Astrocyte (in vitro differentiated cells and primary cell): Measurements from ENCODE around the gene ATP10A. TPM values are rescaled to one million over a fixed set of nuclear protein-coding genes. Genes with fewer than 3 reads are reported as not detected.
A peak's percentile ranks its signal among the peaks of the same experiment; 100 is the strongest.

Experiments used
- DNase-seq: peaks from one replicate; pipeline ENCODE4 v3.0.0-alpha.2; 2010; ENCODE audit warnings: low read depth
- FAIRE-seq: peaks from 2 replicates; lab custom pipeline; 2011; peaks lifted over from hg19 to GRCh38; lab: Jason Lieb, UNC
- H2AFZ ChIP-seq: 2 replicates; pipeline ENCODE4 v1.6.0; 2012; ENCODE audit warnings: low read depth, low read length, inconsistent platforms
- H3K27ac ChIP-seq: 2 replicates; pipeline ENCODE4 v1.5.1; 2011; ENCODE audit warnings: low read depth, low read length, inconsistent platforms
- H3K27me3 ChIP-seq: 2 replicates; pipeline ENCODE4 v1.6.0; 2011; ENCODE audit warnings: low read length, inconsistent platforms; ENCODE audit not compliant: insufficient read depth
- H3K36me3 ChIP-seq: 2 replicates; pipeline ENCODE4 v1.5.1; 2011; ENCODE audit warnings: low read length, inconsistent platforms; ENCODE audit not compliant: insufficient read depth
- H3K4me1 ChIP-seq: 2 replicates; pipeline ENCODE4 v1.5.1; 2011; ENCODE audit warnings: low read length, inconsistent platforms; ENCODE audit not compliant: insufficient read depth
- H3K4me2 ChIP-seq: 2 replicates; pipeline ENCODE4 v1.6.0; 2012; ENCODE audit warnings: low read length, inconsistent platforms
- H3K4me3 ChIP-seq: 2 replicates; pipeline ENCODE4 v1.5.1; 2011; ENCODE audit warnings: low read depth, mild to moderate bottlenecking, low read length, inconsistent platforms; ENCODE audit not compliant: insufficient read depth
- H3K79me2 ChIP-seq: 2 replicates; pipeline ENCODE4 v1.6.0; 2012; ENCODE audit warnings: mild to moderate bottlenecking, low read length, inconsistent platforms; ENCODE audit not compliant: insufficient read depth
- H3K9ac ChIP-seq: 2 replicates; pipeline ENCODE4 v1.6.0; 2012; ENCODE audit warnings: mild to moderate bottlenecking, low read length, inconsistent platforms
- H3K9me3 ChIP-seq: 2 replicates; pipeline ENCODE4 v1.5.1; 2012; ENCODE audit warnings: low read depth, mild to moderate bottlenecking, low read length, inconsistent platforms; ENCODE audit not compliant: insufficient read depth
- H4K20me1 ChIP-seq: 2 replicates; pipeline ENCODE4 v1.6.0; 2012; ENCODE audit warnings: low read length, inconsistent platforms; ENCODE audit not compliant: insufficient read depth
- H3K27ac Mint-ChIP-seq: one replicate; pipeline ENCODE4 v1.8.0; 2021; ENCODE audit warnings: mild to moderate bottlenecking, mixed read lengths; ENCODE audit not compliant: unreplicated experiment
- H3K27me3 Mint-ChIP-seq: one replicate; pipeline ENCODE4 v1.8.0; 2021; ENCODE audit warnings: low read depth, mixed read lengths; ENCODE audit not compliant: unreplicated experiment
- H3K36me3 Mint-ChIP-seq: one replicate; pipeline ENCODE4 v1.8.0; 2021; ENCODE audit warnings: low read depth, mixed read lengths; ENCODE audit not compliant: unreplicated experiment
- H3K4me1 Mint-ChIP-seq: one replicate; pipeline ENCODE4 v1.8.0; 2021; ENCODE audit warnings: low read depth, mixed read lengths; ENCODE audit not compliant: unreplicated experiment
- H3K4me3 Mint-ChIP-seq: one replicate; pipeline ENCODE4 v1.8.0; 2021; ENCODE audit warnings: mild to moderate bottlenecking, moderate library complexity, mixed read lengths; ENCODE audit not compliant: unreplicated experiment
- H3K9me3 Mint-ChIP-seq: one replicate; pipeline ENCODE4 v1.8.0; 2021; ENCODE audit warnings: mild to moderate bottlenecking, mixed read lengths; ENCODE audit not compliant: unreplicated experiment
- EZH2 ChIP-seq: IDR thresholded peaks from 2 replicates; pipeline ENCODE4 v1.6.1; 2012; ENCODE audit warnings: mild to moderate bottlenecking, low read length, inconsistent platforms; ENCODE audit not compliant: insufficient read depth
- total RNA-seq: library from RNA; stranded (reverse); gene quantifications from 2 replicates; pipeline ENCODE4 v1.2.1, GENCODE V29; 2021
- TF ChIP-seq, protein P1 (sequence below): IDR thresholded peaks from 2 replicates; pipeline ENCODE4 v1.5.1; 2011; ENCODE audit warnings: low read depth, mild to moderate bottlenecking, inconsistent platforms, low read length, moderate library complexity; ENCODE audit not compliant: insufficient read depth

ATP10A gene
- total RNA-seq, 1 donor from 2014 or later: 21.1 TPM

DNA sequence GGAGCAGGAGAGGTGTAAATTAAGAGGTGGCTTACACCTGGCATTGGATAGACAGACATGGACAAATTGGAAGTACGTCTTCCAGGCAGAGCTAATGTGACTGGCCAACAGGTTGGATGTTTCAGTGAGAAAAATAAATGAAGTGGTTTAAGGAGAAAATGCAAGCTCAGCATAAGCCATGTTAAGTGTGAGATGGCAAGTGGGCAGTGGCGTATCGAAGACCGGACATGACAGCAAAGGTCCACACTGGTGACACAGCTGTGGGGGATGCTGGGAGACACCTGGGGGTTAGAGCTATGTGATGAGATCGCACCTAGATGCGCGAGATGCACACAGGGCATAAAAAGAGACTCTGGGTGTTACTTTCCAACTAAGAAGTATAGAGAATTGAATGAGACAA lies 3.7 kb upstream of the ATP10A start:
- H3K4me1 Mint-ChIP-seq: no peaks in the 10 kb centered on the region
- H3K4me3 ChIP-seq: no peak overlapping the region
- H3K27me3 Mint-ChIP-seq: peaks cover 22% of the 10 kb centered on the region
- H2AFZ ChIP-seq: no peak overlapping the region
- peaks cover 13% of the 10 kb centered on the region for H3K4me1 ChIP-seq
- H3K36me3 Mint-ChIP-seq: peaks cover 6% of the 10 kb centered on the region
- DNase-seq (no peak), FAIRE-seq (no peak)
- peaks cover 10% of the 10 kb centered on the region for H3K79me2 ChIP-seq
- H3K9me3 Mint-ChIP-seq: peaks cover 9% of the 10 kb centered on the region
- no peaks in the 10 kb centered on the region for H4K20me1 ChIP-seq
- TF ChIP-seq, protein P1, sequence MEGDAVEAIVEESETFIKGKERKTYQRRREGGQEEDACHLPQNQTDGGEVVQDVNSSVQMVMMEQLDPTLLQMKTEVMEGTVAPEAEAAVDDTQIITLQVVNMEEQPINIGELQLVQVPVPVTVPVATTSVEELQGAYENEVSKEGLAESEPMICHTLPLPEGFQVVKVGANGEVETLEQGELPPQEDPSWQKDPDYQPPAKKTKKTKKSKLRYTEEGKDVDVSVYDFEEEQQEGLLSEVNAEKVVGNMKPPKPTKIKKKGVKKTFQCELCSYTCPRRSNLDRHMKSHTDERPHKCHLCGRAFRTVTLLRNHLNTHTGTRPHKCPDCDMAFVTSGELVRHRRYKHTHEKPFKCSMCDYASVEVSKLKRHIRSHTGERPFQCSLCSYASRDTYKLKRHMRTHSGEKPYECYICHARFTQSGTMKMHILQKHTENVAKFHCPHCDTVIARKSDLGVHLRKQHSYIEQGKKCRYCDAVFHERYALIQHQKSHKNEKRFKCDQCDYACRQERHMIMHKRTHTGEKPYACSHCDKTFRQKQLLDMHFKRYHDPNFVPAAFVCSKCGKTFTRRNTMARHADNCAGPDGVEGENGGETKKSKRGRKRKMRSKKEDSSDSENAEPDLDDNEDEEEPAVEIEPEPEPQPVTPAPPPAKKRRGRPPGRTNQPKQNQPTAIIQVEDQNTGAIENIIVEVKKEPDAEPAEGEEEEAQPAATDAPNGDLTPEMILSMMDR: no peak
- no peak for TF ChIP-seq EZH2
- H3K27me3 ChIP-seq: no peaks in the 10 kb centered on the region
- no peak overlapping the region for H3K27ac Mint-ChIP-seq
- H3K36me3 ChIP-seq: no peaks in the 10 kb centered on the region
- H3K9me3 ChIP-seq: no peaks in the 10 kb centered on the region
- H3K9ac ChIP-seq: no peak overlapping the region
- no peak overlapping the region for H3K4me3 Mint-ChIP-seq
- no peak overlapping the region for H3K27ac ChIP-seq
- H3K4me2 ChIP-seq: no peak overlapping the region

DNA sequence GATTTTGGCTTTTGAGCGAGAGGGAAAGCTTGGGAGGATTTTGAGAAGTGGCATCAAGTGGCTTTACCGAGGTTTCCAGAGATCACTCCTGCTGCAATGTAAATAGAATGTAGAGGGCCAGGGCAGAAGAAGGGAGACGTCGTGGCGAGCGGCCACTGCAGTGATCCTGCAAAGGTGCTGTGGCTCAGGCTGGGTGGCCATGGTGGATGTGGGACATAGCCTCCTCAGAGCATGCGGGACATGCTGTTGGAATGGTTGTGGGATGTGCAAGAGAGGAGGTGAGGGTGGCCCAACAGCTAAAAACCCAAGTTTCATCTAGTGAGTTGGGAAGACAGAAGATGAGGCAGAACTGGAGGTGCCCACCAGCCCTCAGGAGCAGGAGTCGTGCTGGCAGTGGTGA lies 3.1 kb upstream of the ATP10A start:
- peaks cover 26% of the 10 kb centered on the region for H3K27me3 Mint-ChIP-seq
- no peaks in the 10 kb centered on the region for H3K9me3 ChIP-seq
- no peak overlapping the region for H3K27ac Mint-ChIP-seq
- no peak overlapping the region for H3K4me3 ChIP-seq
- H3K4me3 Mint-ChIP-seq: no peak overlapping the region
- H3K36me3 Mint-ChIP-seq: peaks cover 11% of the 10 kb centered on the region
- peaks cover 9% of the 10 kb centered on the region for H3K9me3 Mint-ChIP-seq
- H3K79me2 ChIP-seq: peaks cover 16% of the 10 kb centered on the region
- no peak overlapping the region for H3K27ac ChIP-seq
- TF ChIP-seq, protein P1: no peak
- no peak for TF ChIP-seq EZH2
- no peak overlapping the region for H3K9ac ChIP-seq
- H3K4me2 ChIP-seq: no peak overlapping the region
- H3K27me3 ChIP-seq: no peaks in the 10 kb centered on the region
- FAIRE-seq (no peak), DNase-seq (no peak)
- H4K20me1 ChIP-seq: peaks cover 4% of the 10 kb centered on the region
- H2AFZ ChIP-seq: no peak overlapping the region
- no peaks in the 10 kb centered on the region for H3K36me3 ChIP-seq
- H3K4me1 Mint-ChIP-seq: peaks cover 6% of the 10 kb centered on the region
- peaks cover 19% of the 10 kb centered on the region for H3K4me1 ChIP-seq

DNA sequence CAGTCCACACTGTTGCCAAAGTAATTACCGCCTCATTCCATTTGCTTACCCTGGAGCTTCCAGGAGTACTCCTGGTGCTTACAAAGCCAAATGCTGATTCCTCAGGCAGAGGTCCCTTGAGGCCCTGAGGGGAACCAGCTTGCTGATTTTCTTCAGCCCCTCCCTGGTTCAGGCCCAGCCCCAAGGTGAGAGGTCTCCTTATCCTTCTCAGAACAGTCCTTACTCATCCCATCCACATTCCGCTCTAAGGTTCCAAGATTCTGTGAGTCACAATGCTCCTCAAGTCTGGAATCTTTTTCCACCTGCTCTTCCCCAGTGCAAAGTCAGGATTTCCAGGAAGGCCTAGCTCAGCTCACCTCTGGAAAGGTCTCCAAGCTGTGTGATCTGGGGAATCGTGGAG lies 1.8 kb upstream of the ATP10A start:
- TF ChIP-seq, protein P1: no peak
- TF ChIP-seq EZH2: no peak
- H3K79me2 ChIP-seq: peaks cover 29% of the 10 kb centered on the region
- peak; percentile 60 for DNase-seq
- H3K27me3 ChIP-seq: no peaks in the 10 kb centered on the region
- H2AFZ ChIP-seq: no peak overlapping the region
- H3K9ac ChIP-seq: no peak overlapping the region
- Mint-ChIP-seq H3K27me3 (peaks cover 28% of the 10 kb centered on the region), H3K36me3 (peaks cover 14% of the 10 kb centered on the region), H3K4me3 (no peak overlapping the region), H3K9me3 (peaks cover 9% of the 10 kb centered on the region), H3K4me1 (peaks cover 18% of the 10 kb centered on the region), H3K27ac (no peak overlapping the region)
- H4K20me1 ChIP-seq: peaks cover 10% of the 10 kb centered on the region
- H3K4me1 ChIP-seq: peaks cover 22% of the 10 kb centered on the region
- no peak overlapping the region for H3K27ac ChIP-seq
- peak; percentile 9 for FAIRE-seq
- peak overlapping the region; percentile 10 for H3K4me2 ChIP-seq
- H3K9me3 ChIP-seq: no peaks in the 10 kb centered on the region
- no peaks in the 10 kb centered on the region for H3K36me3 ChIP-seq
- H3K4me3 ChIP-seq: no peak overlapping the region
